NCI-H510A treated with DMSO at 0.1 percent for 48 hours (cell line): ENCODE results near the gene KBTBD4.
A peak's percentile ranks its signal among the peaks of the same experiment; 100 is the strongest.

ENCODE experiments used
- DNase-seq: peaks from one replicate; lab custom pipeline; 2025; lab: John Stamatoyannopoulos, UW

KBTBD4 gene

GRCh38 chr11:47578524-47579494 lies at the start of gene KBTBD4, which contains the start of gene NDUFS3:
TSS of gene KBTBD4 (minus strand) at chr11:47578970. CDS start at chr11:47578951, 19 bp downstream.
TSS of gene NDUFS3 (plus strand) at chr11:47579074. CDS start at chr11:47579092, 18 bp downstream.
- DNase-seq = peak; percentile 59

- DNase-seq = no peak
Observed at GRCh38 chr11:47628026-47628425, 49.3 kb upstream of the KBTBD4 start.

GRCh38 chr11:47626234-47626633 lies 47.5 kb upstream of the KBTBD4 start:
- DNase-seq = no peak

GRCh38 chr11:47620836-47621378 lies 42.1 kb upstream of the KBTBD4 start:
- DNase-seq = no peak

- DNase-seq = no peak
Observed at GRCh38 chr11:47617417-47617809, 38.6 kb upstream of the KBTBD4 start.

- DNase-seq = no peak
Observed at GRCh38 chr11:47616726-47617416, 38.1 kb upstream of the KBTBD4 start.

- no peak for DNase-seq
Observed at GRCh38 chr11:47615249-47615648, 36.5 kb upstream of the KBTBD4 start.

GRCh38 chr11:47611348-47611794 lies 32.6 kb upstream of the KBTBD4 start:
- no peak for DNase-seq

- no peak for DNase-seq
Observed at GRCh38 chr11:47609675-47610074, 30.9 kb upstream of the KBTBD4 start.

- no peak for DNase-seq
Observed at GRCh38 chr11:47607380-47607779, 28.6 kb upstream of the KBTBD4 start.

- no peak for DNase-seq
Observed at GRCh38 chr11:47606731-47607130, 28.0 kb upstream of the KBTBD4 start.

GRCh38 chr11:47605921-47606320 lies 27.2 kb upstream of the KBTBD4 start:
- DNase-seq = no peak

- no peak for DNase-seq
Observed at GRCh38 chr11:47603295-47603694, 24.5 kb upstream of the KBTBD4 start.

GRCh38 chr11:47599902-47600301 lies 21.1 kb upstream of the KBTBD4 start:
- DNase-seq = no peak

- no peak for DNase-seq
Observed at GRCh38 chr11:47595967-47596366, 17.2 kb upstream of the KBTBD4 start.

GRCh38 chr11:47595029-47595428 lies 16.3 kb upstream of the KBTBD4 start:
- no peak for DNase-seq

- no peak for DNase-seq
Observed at GRCh38 chr11:47593934-47594855, 15.4 kb upstream of the KBTBD4 start, which contains the start of gene C1QTNF4. TSS of gene C1QTNF4 (minus strand) at chr11:47594411. CDS start at chr11:47590810, 3,601 bp downstream.

- DNase-seq = no peak
Observed at GRCh38 chr11:47593492-47593933, 14.7 kb upstream of the KBTBD4 start.

- no peak for DNase-seq
Observed at GRCh38 chr11:47592970-47593369, 14.2 kb upstream of the KBTBD4 start.

GRCh38 chr11:47592251-47592650 lies 13.5 kb upstream of the KBTBD4 start:
- DNase-seq = no peak

- DNase-seq = no peak
Observed at GRCh38 chr11:47591764-47592163, 13.0 kb upstream of the KBTBD4 start.
